Muscle layer of colon (tissue), 2 donors: ENCODE results near the gene PCDH8.
"Not testable (repeated sequence)": the region's sequence is repeated elsewhere in the genome, so short reads cannot be mapped to it uniquely, and the experiment has no call there.

Experiments used
- H3K27ac ChIP-seq: one replicate; pipeline ENCODE4 v1.7.0; 2013; ENCODE audit warnings: low read depth, mild to moderate bottlenecking, low read length, moderate library complexity
- H3K27me3 ChIP-seq, 2 donors: one replicate each; pipeline ENCODE4 v1.7.0; 2013; ENCODE audit warnings: low read length in 2 of 2, mild to moderate bottlenecking in 2 of 2; ENCODE audit not compliant: insufficient read depth in 2 of 2, control insufficient read depth in 1 of 2
- H3K36me3 ChIP-seq: one replicate; pipeline ENCODE4 v1.7.0; 2013; ENCODE audit warnings: mild to moderate bottlenecking, low read length; ENCODE audit not compliant: insufficient read depth
- H3K4me1 ChIP-seq: one replicate; pipeline ENCODE4 v1.7.0; 2013; ENCODE audit warnings: mild to moderate bottlenecking, low read length; ENCODE audit not compliant: insufficient read depth
- H3K4me3 ChIP-seq, 2 donors: one replicate each; pipeline ENCODE4 v1.7.0; 2013; ENCODE audit warnings: low read length in 2 of 2, low read depth in 1 of 2, mild to moderate bottlenecking in 1 of 2, moderate library complexity in 1 of 2
- H3K9ac ChIP-seq: one replicate; pipeline ENCODE4 v1.7.0; 2013; ENCODE audit warnings: low read length
- H3K9me3 ChIP-seq: one replicate; pipeline ENCODE4 v1.7.0; 2013; ENCODE audit warnings: mild to moderate bottlenecking, low read length
- donor health status: abdominal sarcoma.
- donor health status: Adenocarcinoma of cecum.

Gene PCDH8

GRCh38 chr13:52837850-52838249 lies 10.6 kb downstream of the PCDH8 start:
- no peaks in the 10 kb centered on the region for H3K27me3 ChIP-seq

GRCh38 chr13:52835071-52835839 lies 13.2 kb downstream of the PCDH8 start:
- Histone ChIP-seq H3K4me1 (no peaks in the 10 kb centered on the region), H3K4me3 (no peak overlapping the region), H3K27me3 (no peaks in the 10 kb centered on the region), H3K9ac (no peak overlapping the region), H3K27ac (no peak overlapping the region), H3K36me3 (no peaks in the 10 kb centered on the region), H3K9me3 (no peaks in the 10 kb centered on the region)

More at GRCh38 chr13:52837850-52838249, 10.6 kb downstream of the PCDH8 start:
- Histone ChIP-seq H3K4me1 (no peaks in the 10 kb centered on the region), H3K4me3 (no peak overlapping the region), H3K36me3 (no peaks in the 10 kb centered on the region), H3K9ac (no peak overlapping the region), H3K27ac (no peak overlapping the region), H3K9me3 (no peaks in the 10 kb centered on the region)

GRCh38 chr13:52833296-52833875 lies 15.1 kb downstream of the PCDH8 start:
- Histone ChIP-seq H3K36me3 (no peaks in the 10 kb centered on the region), H3K9ac (no peak overlapping the region), H3K27ac (no peak overlapping the region), H3K9me3 (no peaks in the 10 kb centered on the region), H3K4me1 (no peaks in the 10 kb centered on the region), H3K27me3 (no peaks in the 10 kb centered on the region), H3K4me3 (no peak overlapping the region)

GRCh38 chr13:52832313-52832712 lies 16.1 kb downstream of the PCDH8 start:
- Histone ChIP-seq H3K4me3 (no peak overlapping the region), H3K36me3 (no peaks in the 10 kb centered on the region), H3K27me3 (no peaks in the 10 kb centered on the region), H3K9ac (no peak overlapping the region), H3K4me1 (no peaks in the 10 kb centered on the region), H3K27ac (no peak overlapping the region), H3K9me3 (no peaks in the 10 kb centered on the region)

- Histone ChIP-seq H3K9me3 (no peaks in the 10 kb centered on the region), H3K36me3 (no peaks in the 10 kb centered on the region), H3K4me1 (no peaks in the 10 kb centered on the region), H3K4me3 (no peak overlapping the region), H3K27me3 (no peaks in the 10 kb centered on the region), H3K9ac (no peak overlapping the region), H3K27ac (no peak overlapping the region)
Measured at GRCh38 chr13:52830946-52831345, 17.5 kb downstream of the PCDH8 start.

GRCh38 chr13:52827839-52828238 lies 20.6 kb downstream of the PCDH8 start:
- Histone ChIP-seq H3K27me3 (no peaks in the 10 kb centered on the region), H3K36me3 (no peaks in the 10 kb centered on the region), H3K4me1 (no peaks in the 10 kb centered on the region), H3K9me3 (no peaks in the 10 kb centered on the region), H3K27ac (no peak overlapping the region), H3K4me3 (no peak overlapping the region), H3K9ac (no peak overlapping the region)

- not testable (repeated sequence) for H3K27me3 ChIP-seq, H3K27ac ChIP-seq
Measured at GRCh38 chr13:52817886-52818285, 30.6 kb downstream of the PCDH8 start.

GRCh38 chr13:52815330-52815729 lies 33.1 kb downstream of the PCDH8 start:
- no peaks in the 10 kb centered on the region for H3K27me3 ChIP-seq
- H3K4me3 ChIP-seq, result no peak overlapping the region

More at GRCh38 chr13:52817886-52818285, 30.6 kb downstream of the PCDH8 start:
- H3K4me1 ChIP-seq, H3K9ac ChIP-seq, H3K36me3 ChIP-seq, H3K9me3 ChIP-seq, H3K4me3 ChIP-seq: not testable (repeated sequence)

GRCh38 chr13:52812941-52813340 lies 35.5 kb downstream of the PCDH8 start:
- no peak overlapping the region for H3K4me3 ChIP-seq
- no peaks in the 10 kb centered on the region for H3K27me3 ChIP-seq
- no peaks in the 10 kb centered on the region for H3K4me1 ChIP-seq
- H3K9me3 ChIP-seq, result no peaks in the 10 kb centered on the region
- H3K9ac ChIP-seq, result no peak overlapping the region
- no peaks in the 10 kb centered on the region for H3K36me3 ChIP-seq
- H3K27ac ChIP-seq, result no peak overlapping the region

More at GRCh38 chr13:52815330-52815729, 33.1 kb downstream of the PCDH8 start:
- Histone ChIP-seq H3K27ac (no peak overlapping the region), H3K36me3 (no peaks in the 10 kb centered on the region), H3K9ac (no peak overlapping the region), H3K9me3 (no peaks in the 10 kb centered on the region), H3K4me1 (no peaks in the 10 kb centered on the region)

- Histone ChIP-seq H3K36me3 (no peaks in the 10 kb centered on the region), H3K9ac (no peak overlapping the region), H3K9me3 (no peaks in the 10 kb centered on the region), H3K4me1 (no peaks in the 10 kb centered on the region), H3K27me3 (no peaks in the 10 kb centered on the region), H3K27ac (no peak overlapping the region), H3K4me3 (no peak overlapping the region)
Measured at GRCh38 chr13:52811841-52812240, 36.6 kb downstream of the PCDH8 start.

GRCh38 chr13:52810526-52810925 lies 37.9 kb downstream of the PCDH8 start:
- no peaks in the 10 kb centered on the region for H3K27me3 ChIP-seq
- no peaks in the 10 kb centered on the region for H3K4me1 ChIP-seq
- no peak overlapping the region for H3K4me3 ChIP-seq
- no peaks in the 10 kb centered on the region for H3K9me3 ChIP-seq
- H3K27ac ChIP-seq, result no peak overlapping the region
- H3K9ac ChIP-seq, result no peak overlapping the region
- no peaks in the 10 kb centered on the region for H3K36me3 ChIP-seq

GRCh38 chr13:52810011-52810410 lies 38.4 kb downstream of the PCDH8 start:
- no peaks in the 10 kb centered on the region for H3K27me3 ChIP-seq
- H3K9me3 ChIP-seq, result no peaks in the 10 kb centered on the region
- H3K4me1 ChIP-seq, result no peaks in the 10 kb centered on the region
- H3K27ac ChIP-seq, result no peak overlapping the region
- no peak overlapping the region for H3K9ac ChIP-seq
- H3K36me3 ChIP-seq, result no peaks in the 10 kb centered on the region
- H3K4me3 ChIP-seq, result no peak overlapping the region
